EL (cell line): ENCODE measurements around the gene NCAPH2.
A peak's percentile ranks its signal among the peaks of the same experiment; 100 is the strongest.

Experiments
- DNase-seq: peaks from one replicate; pipeline ENCODE4 v3.0.0-alpha.2; 2016

NCAPH2 gene

DNA sequence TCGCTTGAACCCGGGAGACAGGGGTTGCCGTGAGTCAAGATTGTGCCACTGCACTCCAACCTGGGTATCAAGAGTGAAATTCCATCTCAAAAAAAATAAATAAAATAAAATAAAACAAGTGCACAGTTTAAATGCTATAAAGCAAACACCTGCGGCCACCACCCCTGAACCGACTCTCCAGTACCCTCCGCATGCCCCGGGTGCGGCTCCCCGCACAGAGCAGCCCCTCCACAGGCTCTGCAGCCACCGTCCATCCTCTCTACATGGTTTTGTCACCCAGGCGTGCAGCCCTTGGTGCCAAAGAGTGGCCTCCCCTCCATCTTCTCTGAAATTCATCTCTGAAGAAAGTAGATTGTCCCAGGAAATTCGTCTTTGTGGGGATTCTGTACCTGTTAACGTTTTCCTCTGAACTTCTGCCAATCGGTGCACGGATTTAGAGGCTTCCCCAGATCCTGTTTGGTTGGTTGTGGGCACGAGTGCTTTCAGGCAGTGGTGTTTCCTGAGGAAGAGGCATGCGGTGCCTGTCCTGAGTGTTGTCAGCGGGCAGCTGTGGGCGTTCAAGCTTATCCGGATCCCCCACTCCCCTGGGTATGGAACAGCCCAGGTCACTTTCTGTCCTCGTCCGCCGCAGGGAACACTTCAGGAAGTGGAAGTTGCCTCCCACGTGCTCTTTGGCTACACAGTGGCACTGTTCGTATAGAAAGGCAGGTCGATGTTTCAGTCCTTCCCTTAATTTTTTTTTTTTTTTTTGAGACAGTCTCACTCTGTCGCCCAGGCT is 17.3 kb upstream of the NCAPH2 start:
- DNase-seq, result no peak

DNA sequence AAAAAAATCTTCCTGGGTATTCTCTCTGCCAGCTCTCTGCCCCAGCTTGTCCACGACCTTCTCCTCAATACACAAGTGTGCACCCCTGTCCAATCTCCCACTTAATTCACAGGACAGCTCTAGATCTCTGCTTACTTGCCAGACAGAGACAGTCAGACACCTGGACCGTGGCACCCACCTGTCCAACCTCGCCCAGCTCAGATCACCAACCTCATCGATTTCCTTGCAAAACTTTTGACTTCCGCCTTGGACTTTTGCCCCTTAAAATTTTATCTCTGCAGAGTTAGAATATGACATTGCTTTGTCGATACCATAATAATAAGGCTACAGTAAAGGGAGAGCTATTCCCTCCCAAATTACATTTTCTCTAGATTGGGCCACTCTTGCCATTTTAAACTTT is 10.9 kb upstream of the NCAPH2 start:
- no peak for DNase-seq

DNA sequence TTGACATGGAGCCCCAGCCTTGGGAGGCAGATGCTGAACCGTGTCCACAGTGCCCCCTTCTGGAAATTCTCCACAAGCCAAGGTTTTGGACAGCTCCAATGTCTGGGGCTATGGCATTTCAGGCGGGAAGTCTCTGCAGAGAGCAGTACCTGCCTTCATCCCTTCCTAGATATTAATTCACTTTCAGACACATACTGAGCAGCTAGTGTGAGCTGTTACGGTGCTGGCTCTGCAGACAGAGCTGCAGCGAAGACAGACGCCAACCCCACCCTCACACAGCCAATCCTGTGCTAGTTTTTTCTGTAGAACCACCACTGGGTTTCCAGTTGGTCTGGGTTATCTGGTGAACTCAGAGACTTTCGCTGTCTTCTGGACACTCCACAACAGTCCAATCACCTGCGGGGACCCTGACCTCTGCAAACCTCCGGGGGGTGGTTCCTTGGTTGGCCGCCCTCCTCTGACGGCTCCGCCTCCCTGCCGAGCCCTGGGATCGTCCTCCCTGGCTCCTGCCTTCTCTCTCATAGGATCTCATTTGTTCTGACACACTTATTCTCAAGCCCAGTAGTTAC is 9.6 kb upstream of the NCAPH2 start:
- peak; percentile 69 for DNase-seq

GRCh38 chr22:50500452-50500851 is 7.6 kb upstream of the NCAPH2 start:
- DNase-seq, result no peak

DNA sequence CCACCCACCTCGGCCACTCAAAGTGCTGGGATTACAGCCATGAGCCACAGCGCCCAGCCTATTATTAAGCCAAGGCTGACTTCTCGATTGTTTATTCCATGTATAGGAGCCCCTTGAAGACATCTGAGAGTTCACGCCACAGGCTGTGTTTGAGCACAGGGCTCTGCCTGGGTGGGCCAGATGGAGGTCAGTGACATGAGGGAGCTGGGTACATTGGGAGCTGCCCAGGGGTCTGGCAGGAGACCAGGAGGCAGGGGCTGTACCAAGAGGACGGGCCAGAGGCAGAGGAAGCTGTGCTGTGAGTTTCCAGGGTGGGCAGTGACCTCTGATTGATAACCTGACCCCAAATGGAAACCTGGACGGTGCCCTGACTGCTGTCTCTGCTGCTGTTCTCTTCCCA is 5.9 kb upstream of the NCAPH2 start:
- no peak for DNase-seq

DNA sequence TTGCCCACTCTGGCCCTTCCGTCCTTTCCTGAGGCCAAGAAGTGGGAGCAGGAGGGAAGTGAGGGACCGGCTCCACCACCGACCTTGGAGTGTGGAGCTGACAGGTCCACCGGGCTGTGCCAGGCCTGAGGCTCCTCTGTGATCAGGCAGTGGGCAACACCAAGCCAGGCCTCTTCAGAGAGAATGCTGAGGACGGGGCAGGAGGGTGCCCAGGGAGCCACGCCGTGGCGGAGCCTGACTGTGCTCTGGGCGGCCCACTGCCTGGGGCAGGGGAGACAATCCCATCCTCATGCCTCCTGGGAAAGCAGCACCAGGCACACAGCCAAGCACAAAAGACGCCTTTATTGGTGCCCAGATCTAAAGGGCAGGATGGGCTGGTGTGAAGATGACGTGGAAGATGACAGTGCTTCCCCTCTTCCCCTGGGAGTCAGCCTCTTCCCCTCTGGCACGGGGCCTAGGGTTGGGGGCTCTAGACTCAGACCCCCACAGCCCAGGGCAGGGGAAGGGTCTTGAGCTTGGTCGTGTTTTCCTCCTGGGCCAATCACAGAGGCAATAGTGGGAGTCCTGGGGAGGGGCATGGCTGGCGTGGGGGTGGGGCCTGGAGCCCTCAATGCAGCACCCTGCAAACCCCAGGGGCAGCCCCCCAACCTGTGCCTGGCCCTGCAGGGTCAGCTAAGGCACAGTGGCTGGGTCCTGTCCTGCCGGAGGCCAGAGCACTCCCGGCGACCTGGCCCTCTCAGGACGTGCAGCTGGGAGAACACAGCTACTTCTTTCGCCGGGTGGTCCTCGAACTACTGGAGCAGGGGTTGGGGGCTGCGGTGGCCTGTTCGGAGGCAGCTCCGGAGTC is 5.2 kb upstream of the NCAPH2 start:
- DNase-seq, result no peak

DNA sequence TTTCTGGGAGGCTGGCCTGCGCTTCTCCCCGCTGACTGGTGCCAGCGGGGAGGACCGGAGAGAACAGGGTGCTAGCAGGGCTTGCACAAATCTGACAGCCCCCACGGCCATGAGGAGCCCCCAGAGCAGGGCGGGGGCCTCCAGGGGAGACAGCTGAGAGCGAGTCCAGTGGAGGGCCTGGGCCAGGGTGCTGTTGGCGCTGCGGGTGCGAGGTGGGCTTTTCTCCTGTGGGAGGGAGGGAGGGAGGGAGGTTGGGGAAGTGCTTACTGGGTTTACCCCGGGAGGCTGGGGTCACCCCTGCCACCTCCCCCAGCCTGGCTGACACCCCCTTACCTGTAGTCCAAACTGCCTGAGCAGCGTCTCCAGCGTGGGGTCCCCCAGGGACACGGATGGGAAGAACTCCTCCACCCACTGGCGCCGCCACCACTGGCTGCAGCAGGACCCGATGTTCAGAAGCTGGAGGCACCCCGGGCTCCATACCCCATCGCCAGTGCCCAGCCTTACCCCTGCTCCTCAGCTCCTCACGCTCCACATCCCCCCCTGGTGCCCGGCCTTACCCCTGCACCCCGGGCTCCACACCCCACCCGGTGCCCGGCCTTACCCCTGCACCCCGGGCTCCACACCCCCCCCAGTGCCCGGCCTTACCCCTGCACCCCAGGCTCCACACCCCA is 4.4 kb upstream of the NCAPH2 start:
- no peak for DNase-seq

DNA sequence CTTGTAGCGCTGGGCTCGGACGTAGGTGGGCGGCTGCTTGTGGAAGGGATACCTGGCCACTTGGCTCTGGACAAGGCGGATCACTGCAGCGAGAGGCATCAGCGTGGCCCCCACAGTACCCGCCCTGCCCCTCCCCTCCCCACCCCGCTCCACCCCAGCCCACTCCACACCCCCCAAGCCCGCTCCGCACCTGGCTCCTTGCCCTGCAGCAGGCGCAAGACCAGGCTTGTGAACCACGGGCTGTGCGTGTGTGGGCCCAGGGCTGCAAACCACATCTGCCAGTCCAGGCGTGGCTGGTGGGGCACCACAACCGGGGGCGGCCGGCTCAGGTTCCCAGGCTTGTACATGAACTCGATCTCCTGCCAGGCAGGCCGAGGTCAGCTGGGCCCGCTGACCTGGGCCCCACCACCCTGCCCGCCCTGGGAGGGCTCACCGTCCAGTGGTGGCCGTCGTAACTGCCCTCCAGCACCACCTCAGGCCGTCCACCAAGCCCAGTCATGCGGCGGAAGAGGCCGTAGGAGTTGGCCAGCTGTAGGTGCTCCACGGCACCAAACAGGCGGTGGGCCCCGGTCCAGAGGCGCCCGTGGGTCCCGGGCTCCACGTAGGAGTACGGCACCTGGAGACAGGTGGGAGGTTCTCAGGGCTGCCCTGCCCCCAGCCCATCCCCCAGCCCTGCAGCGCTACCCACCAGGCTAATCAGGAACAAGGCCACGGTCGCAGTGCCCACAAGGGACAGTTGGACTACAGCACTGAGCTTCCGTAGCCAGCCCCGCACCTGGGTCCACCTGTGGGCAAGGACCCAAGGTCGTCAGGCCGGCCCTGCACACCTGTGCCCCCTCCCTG is 3.4 kb upstream of the NCAPH2 start:
- no peak for DNase-seq

DNA sequence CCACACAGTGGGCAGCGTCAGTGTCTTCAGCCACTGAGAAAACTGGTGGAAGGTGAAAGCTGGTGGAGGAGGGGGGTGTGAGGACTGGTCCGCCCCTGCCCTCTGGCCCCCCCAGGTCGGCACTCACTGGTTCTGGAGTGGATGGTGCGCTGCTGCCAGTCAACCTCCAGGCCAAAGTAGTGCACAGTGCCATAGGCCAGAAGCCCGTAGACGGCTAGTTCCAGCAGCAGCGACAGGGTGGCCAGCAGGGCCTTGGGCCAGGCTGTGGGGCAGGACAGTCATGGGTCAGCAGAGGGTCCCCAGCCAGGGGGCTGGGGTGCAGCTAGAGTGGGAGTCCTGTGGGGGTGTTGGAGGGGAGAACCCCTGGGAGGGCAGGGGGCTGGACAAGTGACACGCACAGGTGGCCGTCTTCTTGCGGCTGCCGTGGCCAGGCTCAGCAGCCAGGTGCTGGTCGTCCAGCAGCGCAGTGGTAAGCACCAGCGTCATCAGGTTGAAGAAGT is 2.7 kb upstream of the NCAPH2 start:
- DNase-seq, result no peak

GRCh38 chr22:50505776-50506610 is 2.0 kb upstream of the NCAPH2 start:
- DNase-seq, result no peak

DNA sequence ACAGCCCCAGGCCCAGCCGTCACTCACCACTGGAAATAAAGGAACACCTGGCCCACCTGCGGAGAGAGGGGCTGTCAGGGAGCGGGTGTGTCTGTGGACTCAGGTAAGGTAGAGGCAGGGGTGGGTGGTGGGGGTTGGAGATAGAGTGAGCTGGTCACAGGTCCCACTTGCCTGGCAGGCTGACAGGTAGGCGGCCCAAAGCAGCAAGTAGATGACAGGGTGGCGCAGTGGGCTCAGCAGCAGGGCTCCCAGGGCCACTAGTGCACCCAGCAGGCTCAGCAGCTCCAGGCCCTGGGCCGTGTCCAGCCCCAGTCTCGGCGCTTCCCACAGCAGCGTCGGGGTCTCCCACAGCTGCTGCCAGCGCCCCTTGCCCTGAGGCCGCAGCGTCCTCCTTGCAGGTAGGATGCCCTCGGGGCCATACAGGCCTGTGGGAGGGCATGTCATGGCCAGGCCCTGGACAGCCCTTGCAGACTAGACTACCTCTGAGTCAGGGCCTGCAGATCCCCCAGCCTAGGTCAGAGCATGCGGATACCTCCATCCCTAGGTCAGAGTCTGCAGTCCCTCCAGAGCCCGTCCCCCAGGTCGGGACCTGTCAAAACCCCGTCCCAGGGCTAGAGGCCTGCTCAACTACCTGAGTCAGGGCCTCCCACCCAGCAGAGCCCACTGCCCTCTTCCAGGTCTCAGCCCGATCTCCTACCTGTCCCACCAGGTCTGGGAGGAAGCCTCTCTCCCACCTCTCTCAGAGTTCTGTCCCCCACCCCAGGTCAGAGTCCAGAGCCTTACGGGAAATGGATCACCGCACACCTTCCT is 1.2 kb upstream of the NCAPH2 start:
- DNase-seq, result no peak

- DNase-seq, result no peak
Measured at GRCh38 chr22:50507421-50507990, 518 bp upstream of the NCAPH2 start, which contains the start of gene LMF2. Gene LMF2, minus strand, starts transcription at chr22:50507702. Its CDS starts 27 bp downstream, at chr22:50507675.

DNA sequence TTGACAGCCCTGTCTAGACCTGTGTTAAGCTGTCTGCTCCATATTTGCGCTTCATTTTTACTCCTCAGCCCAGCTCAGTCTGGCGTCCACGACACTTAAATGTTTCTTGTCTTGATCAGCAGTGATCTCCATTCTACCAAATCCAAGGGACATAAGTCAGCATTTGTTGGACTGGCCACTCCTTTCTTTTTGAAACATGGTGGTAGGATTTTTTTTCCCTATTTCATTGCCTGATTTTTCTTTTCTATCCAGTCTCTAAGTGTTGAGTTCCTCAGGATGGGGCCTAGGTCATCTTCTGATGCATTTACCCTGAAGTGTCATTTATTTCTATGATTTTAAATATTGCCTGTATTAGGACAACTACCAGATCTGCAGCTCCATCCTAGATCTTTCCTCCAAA is 873 bp downstream of the NCAPH2 start:
- DNase-seq, result no peak

GRCh38 chr22:50513175-50513574 is 5.2 kb downstream of the NCAPH2 start:
- DNase-seq, result no peak

GRCh38 chr22:50516068-50516467 is 8.0 kb downstream of the NCAPH2 start:
- DNase-seq, result no peak

DNA sequence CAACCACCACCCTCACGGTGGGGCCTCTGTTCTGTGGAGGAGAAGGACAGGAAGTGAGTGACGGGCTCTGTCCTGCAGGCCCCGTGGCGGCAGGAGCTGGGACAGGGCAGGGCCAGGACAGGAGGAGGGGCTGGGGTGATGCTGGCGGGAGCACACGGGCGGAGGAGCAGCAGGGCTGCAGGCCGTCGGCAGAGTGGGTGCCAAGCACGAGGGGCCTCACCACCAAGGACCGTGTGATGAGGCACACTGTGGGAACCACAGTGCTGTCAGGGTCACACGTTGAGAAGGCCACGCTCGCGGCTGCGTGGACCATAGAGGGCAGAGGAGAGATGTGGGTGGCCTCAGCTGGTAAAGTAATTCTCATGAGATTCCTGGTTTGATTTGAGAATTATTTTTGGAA is 8.9 kb downstream of the NCAPH2 start:
- DNase-seq, result no peak

GRCh38 chr22:50517495-50518260 is 9.7 kb downstream of the NCAPH2 start:
- no peak for DNase-seq

- no peak for DNase-seq
Measured at GRCh38 chr22:50518606-50519005, 10.6 kb downstream of the NCAPH2 start.

GRCh38 chr22:50519151-50519550 is 11.1 kb downstream of the NCAPH2 start:
- no peak for DNase-seq
